Stomach (tissue), 9 donors: ENCODE data around the gene FLOT1. TPM values are rescaled to one million over a fixed set of nuclear protein-coding genes. Genes with fewer than 3 reads are reported as not detected.

Experiments used
- DNase-seq, 2 donors: peaks; one replicate each; pipeline versions ENCODE4 v3.0.0 to v3.0.0-alpha.2; 2013 to 2019
- H3K27ac ChIP-seq, 5 donors: fragments of 200-600 bp in 4 of 5; sonication (generic) in 4 of 5; one replicate each; pipeline ENCODE4 v1.5.1; 2013 to 2019; ENCODE audit warnings: mild to moderate bottlenecking in 1 of 5, moderate library complexity in 1 of 5
- H3K27me3 ChIP-seq, 3 donors: fragments of 200-600 bp; sonication (generic); one replicate each; pipeline ENCODE4 v1.5.1; 2017 to 2019; ENCODE audit warnings: mixed run types in 1 of 3
- H3K36me3 ChIP-seq, 4 donors: fragments of 200-600 bp; sonication (generic); 1 replicate in 3 of 4; 2 replicates in 1 of 4; pipeline ENCODE4 v1.5.1; 2016 to 2019
- H3K4me1 ChIP-seq, 4 donors: fragments of 200-600 bp; sonication (generic); one replicate each; pipeline ENCODE4 v1.5.1; 2016 to 2019
- H3K4me3 ChIP-seq, 4 donors: fragments of 200-600 bp; sonication (generic) in 3 of 4; one replicate each; pipeline ENCODE4 v1.5.1; 2016 to 2019; ENCODE audit warnings: mild to moderate bottlenecking in 1 of 4
- H3K9me3 ChIP-seq, 4 donors: fragments of 200-600 bp; sonication (generic); one replicate each; pipeline ENCODE4 v1.5.1; 2016 to 2019
- CTCF ChIP-seq, 7 experiments: fragments of 450-650 bp in 4 of 7; fragments of 200-600 bp in 3 of 7; sonication (generic) in 3 of 7; IDR thresholded peaks; one replicate each; pipeline ENCODE4 v1.5.1; 2016 to 2019; ENCODE audit warnings: antibody characterized with exemption in 7 of 7, control low read depth in 2 of 7, mild to moderate bottlenecking in 1 of 7
- EP300 ChIP-seq: sonication (generic); formaldehyde crosslinking; IDR thresholded peaks from one replicate; pipeline ENCODE4 v1.6.1; 2017; ENCODE audit warnings: antibody characterized with exemption
- POLR2A ChIP-seq, 4 donors: fragments of 450-650 bp; IDR thresholded peaks; one replicate each; pipeline ENCODE4 v1.6.1; 2016; ENCODE audit warnings: antibody characterized with exemption in 4 of 4, control low read depth in 2 of 4, mild to moderate bottlenecking in 1 of 4, moderate library complexity in 1 of 4
- POLR2AphosphoS5 ChIP-seq, 3 donors: sonication (generic); formaldehyde crosslinking; IDR thresholded peaks; one replicate each; pipeline ENCODE4 v1.6.1; 2016; ENCODE audit warnings: antibody characterized with exemption in 3 of 3
- WGBS, 5 donors: extraction: QIAGEN DNeasy Blood & Tissue Kit in 3 of 5; methylation state at CpG; one replicate each; pipeline versions ENCODE4 v1.1.5 to v1.1.7; 2013 to 2018; 5-methylcytosine and 5-hydroxymethylcytosine counted together
- intact Hi-C: fragments of 100-400 bp; cut with DNase I; formaldehyde crosslinking; loops from one replicate; pipeline ENCODE4 v1.15.1; 2023; ENCODE audit warnings: low total_unique reads
- polyA plus RNA-seq, 3 donors: library from polyadenylated mRNA; stranded (reverse); fragments of 200-250 nt; gene quantifications; one replicate each; pipeline ENCODE4 v1.2.3, GENCODE V29; 2013
- total RNA-seq, 5 donors: library from RNA; depleted of rRNA; stranded (reverse); fragments of >200 nt; gene quantifications; one replicate each; pipeline versions ENCODE4 v1.1.0 to v1.2.3, GENCODE V29; 2014 to 2016
- donor health status: healthy with polysubstance abuse.
- donor health status: Bipolar disorder and iron deficiency.
- donor health status: healthy.

FLOT1 gene
- total and polyA plus RNA-seq, 8 donors, result 40.6 to 201 (median 125) TPM

- Histone ChIP-seq H3K9me3 (no peaks in the 10 kb centered on the region), H3K4me1 (no peaks in the 10 kb centered on the region), H3K27me3 (no peaks in the 10 kb centered on the region), H3K27ac (no peak overlapping the region), H3K4me3 (no peak overlapping the region), H3K36me3 (peaks cover 18 to 95% (median 76%) of the 10 kb centered on the region in 4 donors)
- intact Hi-C loops, result no loop called here
- no peak for DNase-seq
- 91 to 94% (median 92%) methylated on average over 4 of the region's 4 CpGs for WGBS, 5 donors
- TF ChIP-seq POLR2AphosphoS5 (IDR thresholded peaks at IDR 0.05) (no peak), EP300 (no peak), CTCF (IDR thresholded peaks at IDR 0.05) (no peak)
Observed at GRCh38 chr6:30703821-30704220, 38.7 kb downstream of the FLOT1 start.

- Histone ChIP-seq H3K27me3 (no peaks in the 10 kb centered on the region), H3K27ac (no peak overlapping the region), H3K4me1 (no peaks in the 10 kb centered on the region), H3K4me3 (no peak overlapping the region), H3K9me3 (no peaks in the 10 kb centered on the region), H3K36me3 (peaks cover 18 to 88% (median 70%) of the 10 kb centered on the region in 4 donors)
- intact Hi-C loops, result no loop called here
- no peak for DNase-seq
- 96 to 100% (median 98%) methylated on average over 10 of the region's 10 CpGs for WGBS, 5 donors
- TF ChIP-seq EP300, result no peak
- no peak for TF ChIP-seq CTCF (IDR thresholded peaks at IDR 0.05)
- TF ChIP-seq POLR2A (IDR thresholded peaks at IDR 0.05), result no peak
- TF ChIP-seq POLR2AphosphoS5 (IDR thresholded peaks at IDR 0.05), result no peak
Observed at GRCh38 chr6:30703011-30703410, 39.5 kb downstream of the FLOT1 start.

- WGBS, 5 donors, result 62 to 79% (median 65%) methylated on average over 4 of the region's 4 CpGs
- no peak overlapping the region for H3K27ac ChIP-seq
Observed at GRCh38 chr6:30700340-30700739, 42.1 kb downstream of the FLOT1 start.

GRCh38 chr6:30696432-30696831 lies 46.1 kb downstream of the FLOT1 start:
- H3K4me3 ChIP-seq, result no peak overlapping the region
- no peaks in the 10 kb centered on the region for H3K27me3 ChIP-seq
- H3K9me3 ChIP-seq, result no peaks in the 10 kb centered on the region
- no peak for DNase-seq
- intact Hi-C loops, result no loop called here
- H3K36me3 ChIP-seq, result peaks cover 0 to 25% (median 19%) of the 10 kb centered on the region in 4 donors
- TF ChIP-seq EP300 (no peak), POLR2AphosphoS5 (IDR thresholded peaks at IDR 0.05) (no peak), POLR2A (IDR thresholded peaks at IDR 0.05) (no peak), CTCF (IDR thresholded peaks at IDR 0.05) (no peak)
- 90 to 93% (median 92%) methylated on average over 5 of the region's 5 CpGs for WGBS, 5 donors
- H3K27ac ChIP-seq, result no peak overlapping the region
- peaks cover 0 to 13% (median 3%) of the 10 kb centered on the region in 4 donors for H3K4me1 ChIP-seq

More at GRCh38 chr6:30700340-30700739, 42.1 kb downstream of the FLOT1 start:
- no peaks in the 10 kb centered on the region for H3K27me3 ChIP-seq
- no peak for DNase-seq
- no peaks in the 10 kb centered on the region for H3K9me3 ChIP-seq
- no peak overlapping the region for H3K4me3 ChIP-seq
- peaks cover 0 to 4% (median 2%) of the 10 kb centered on the region in 4 donors for H3K4me1 ChIP-seq
- H3K36me3 ChIP-seq, result peaks cover 14 to 64% (median 46%) of the 10 kb centered on the region in 4 donors
- intact Hi-C loops, result no loop called here
- TF ChIP-seq CTCF (IDR thresholded peaks at IDR 0.05) (no peak), POLR2A (IDR thresholded peaks at IDR 0.05) (no peak), POLR2AphosphoS5 (IDR thresholded peaks at IDR 0.05) (no peak), EP300 (no peak)
